GM12891 (cell line): ENCODE data around the gene FHDC1.

Experiments used
- POLR2A ChIP-seq: IDR thresholded peaks from 2 replicates; pipeline ENCODE4 v1.6.1; 2011; ENCODE audit warnings: low read depth, low read length, control low read depth
- POLR2AphosphoS5 ChIP-seq: IDR thresholded peaks from 2 replicates; pipeline ENCODE4 v1.6.1; 2011; ENCODE audit warnings: low read depth, low read length, control low read depth
- SPI1 ChIP-seq: IDR thresholded peaks from 2 replicates; pipeline ENCODE4 v1.6.1; 2011; ENCODE audit warnings: low read depth, low read length, control low read depth
- TAF1 ChIP-seq: IDR thresholded peaks from 2 replicates; pipeline ENCODE4 v1.6.1; 2011; ENCODE audit warnings: low read depth, low read length, control low read depth

DNA sequence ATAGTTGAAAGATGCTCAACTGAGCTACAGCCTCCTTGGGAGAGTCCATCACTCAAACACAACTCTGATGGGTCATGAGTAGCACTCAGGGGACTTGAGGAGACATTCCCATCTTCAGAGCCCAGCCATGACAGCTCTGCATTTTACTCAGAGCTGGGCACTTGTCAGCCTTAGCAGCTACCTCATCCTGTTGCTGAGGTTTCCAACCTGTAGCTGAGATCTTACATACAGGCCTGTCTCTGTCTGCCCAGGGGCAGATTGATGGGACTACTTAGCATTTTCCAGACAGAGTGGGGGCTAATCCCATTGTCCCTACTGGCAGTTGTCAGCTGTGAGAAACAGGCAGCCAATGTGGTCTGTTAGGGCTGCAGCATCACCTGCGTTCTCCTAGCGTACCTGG, 3.5 kb downstream of the FHDC1 start:
- TF ChIP-seq POLR2A (no peak), POLR2AphosphoS5 (no peak), TAF1 (no peak), SPI1 (no peak)
